Hair follicular keratinocyte (primary cell): Measurements from ENCODE around the gene FLCN. TPM values are rescaled to one million over a fixed set of nuclear protein-coding genes. Genes with fewer than 3 reads are reported as not detected.

Experiments
- total RNA-seq: library from RNA; depleted of rRNA; stranded (reverse); fragments of >200 nt; gene quantifications from 2 replicates; pipeline ENCODE4 v1.2.3, GENCODE V29; 2015

FLCN gene, protein sequence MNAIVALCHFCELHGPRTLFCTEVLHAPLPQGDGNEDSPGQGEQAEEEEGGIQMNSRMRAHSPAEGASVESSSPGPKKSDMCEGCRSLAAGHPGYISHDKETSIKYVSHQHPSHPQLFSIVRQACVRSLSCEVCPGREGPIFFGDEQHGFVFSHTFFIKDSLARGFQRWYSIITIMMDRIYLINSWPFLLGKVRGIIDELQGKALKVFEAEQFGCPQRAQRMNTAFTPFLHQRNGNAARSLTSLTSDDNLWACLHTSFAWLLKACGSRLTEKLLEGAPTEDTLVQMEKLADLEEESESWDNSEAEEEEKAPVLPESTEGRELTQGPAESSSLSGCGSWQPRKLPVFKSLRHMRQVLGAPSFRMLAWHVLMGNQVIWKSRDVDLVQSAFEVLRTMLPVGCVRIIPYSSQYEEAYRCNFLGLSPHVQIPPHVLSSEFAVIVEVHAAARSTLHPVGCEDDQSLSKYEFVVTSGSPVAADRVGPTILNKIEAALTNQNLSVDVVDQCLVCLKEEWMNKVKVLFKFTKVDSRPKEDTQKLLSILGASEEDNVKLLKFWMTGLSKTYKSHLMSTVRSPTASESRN
- 12.7 and 12.8 TPM in 2 replicates for total RNA-seq

DNA sequence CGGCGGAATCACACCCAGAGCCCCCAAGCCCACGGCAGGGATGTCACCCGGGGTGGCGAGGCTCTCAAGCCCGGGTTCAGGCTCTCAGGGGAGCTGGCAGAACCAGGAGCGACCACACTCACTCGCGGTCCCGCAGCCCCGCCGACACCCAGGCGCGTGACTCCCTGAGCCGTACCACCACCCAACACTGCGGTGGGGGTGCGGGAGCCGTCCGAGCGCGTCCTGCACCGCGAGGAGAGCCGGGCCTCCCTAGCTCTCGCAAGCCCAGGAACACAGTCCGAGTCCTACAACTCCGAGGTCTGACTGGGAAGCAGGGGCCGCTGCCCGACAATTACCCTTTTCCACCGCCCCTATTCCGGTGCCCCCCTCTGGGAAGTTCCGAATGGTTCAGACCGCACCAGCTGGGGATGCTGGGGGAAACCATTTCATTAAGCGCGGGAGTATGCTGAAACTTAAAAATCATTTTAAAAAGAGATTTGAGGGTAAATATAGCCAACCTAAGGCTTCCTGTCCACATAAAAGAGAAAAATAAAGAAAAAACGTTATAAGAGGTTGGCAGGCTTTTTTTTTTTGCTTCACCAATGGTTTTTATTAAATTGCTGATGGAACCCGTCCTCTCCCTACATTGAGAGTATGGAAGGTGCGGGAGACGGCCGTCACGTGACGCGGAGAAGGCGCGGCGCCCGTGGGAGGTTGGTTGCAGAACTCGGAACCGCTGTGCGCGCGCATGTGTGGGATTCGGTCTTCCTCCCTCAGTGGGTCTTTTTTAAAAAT, at the start of gene FLCN:
Gene FLCN (minus strand): TSS at position 143 of the 774 bp plus-strand sequence. CDS start 9,031 bp downstream, outside the sequence.

DNA sequence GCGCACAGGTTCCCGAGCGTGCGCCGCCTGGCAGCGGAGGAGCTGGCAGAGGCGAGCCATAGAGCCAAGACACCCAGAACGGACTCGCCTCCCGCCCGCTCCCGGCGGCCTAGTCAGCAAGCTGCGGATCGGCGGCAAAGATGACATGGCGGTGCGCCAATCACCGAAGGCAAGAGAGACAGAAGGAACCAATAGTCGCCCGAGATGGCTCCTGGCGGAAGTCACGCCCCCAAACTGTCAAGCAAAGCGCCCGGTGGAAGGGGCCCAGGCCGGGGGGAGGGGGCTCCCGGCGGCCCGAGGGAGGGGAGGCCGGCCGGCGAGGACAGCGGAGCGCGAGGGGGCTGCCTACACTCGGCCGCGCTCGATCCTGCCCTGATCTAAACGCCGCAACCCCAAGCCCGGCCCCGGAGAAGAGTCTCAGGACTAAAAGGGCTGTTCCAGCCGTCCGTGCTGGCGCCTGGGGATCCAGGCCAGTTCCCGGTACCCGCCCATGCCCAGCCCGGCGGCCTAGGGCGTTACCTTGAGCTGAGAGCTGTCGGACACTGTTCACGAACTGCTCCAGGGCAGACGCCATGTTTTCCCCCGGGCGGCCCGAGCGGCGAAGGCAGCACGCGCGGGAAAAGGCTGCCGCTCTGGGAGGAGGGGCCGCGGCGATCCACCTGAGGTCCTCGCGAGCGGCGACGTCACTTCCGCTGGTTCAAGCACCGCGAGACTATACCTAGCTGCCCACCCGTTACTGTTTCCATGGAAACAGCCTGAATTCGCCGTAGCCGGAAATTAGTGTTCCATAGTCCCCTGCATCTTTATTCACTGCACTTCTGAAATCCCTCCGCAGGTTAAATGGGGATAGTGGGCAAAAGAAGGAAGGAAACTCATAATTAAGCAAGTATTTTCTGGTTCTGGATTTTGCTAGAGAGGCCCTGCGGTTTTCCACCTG, 43.9 kb upstream of the FLCN start, which contains the start of gene COPS3:
Gene COPS3 (minus strand): TSS at position 634 of the 937 bp plus-strand sequence. CDS start 60 bp downstream, at position 574.

DNA sequence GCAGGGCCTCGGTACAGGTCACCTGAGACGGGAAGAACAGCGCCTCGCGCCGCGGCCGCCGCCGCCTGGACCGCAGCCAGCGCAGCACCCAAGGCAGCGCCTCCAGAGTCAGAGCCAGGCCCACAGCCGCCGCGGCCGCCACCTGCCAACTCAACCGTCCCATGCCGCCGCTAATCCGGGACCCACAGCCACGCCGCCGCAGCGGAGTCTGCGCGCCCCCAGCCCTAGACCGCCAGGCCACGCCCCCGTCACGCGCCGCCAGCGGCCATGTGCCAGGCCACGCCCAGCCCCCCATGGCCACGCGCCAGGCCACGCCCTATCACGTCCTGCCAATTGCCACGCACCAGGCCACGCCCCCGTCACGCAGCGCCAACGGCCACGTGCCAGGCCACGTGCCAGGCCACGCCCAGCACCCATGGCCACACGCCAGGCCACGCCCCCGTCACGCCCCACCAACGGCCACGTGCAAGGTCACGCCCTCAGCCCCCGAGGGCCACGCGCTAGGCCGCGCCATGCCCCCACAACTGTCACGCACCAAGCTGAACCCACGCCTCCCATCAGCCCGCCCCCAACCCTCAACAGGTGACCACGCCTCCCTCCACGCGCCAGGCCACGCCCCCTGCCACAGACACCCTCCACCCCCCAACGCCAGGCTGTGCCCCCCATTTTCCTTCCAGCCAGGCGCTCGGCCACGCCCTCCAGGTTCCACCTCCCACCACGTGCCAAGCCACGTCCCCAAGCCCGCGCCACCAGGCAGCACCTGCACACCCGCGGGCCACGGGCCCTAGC, 30.6 kb downstream of the FLCN start, which contains the start of gene PLD6:
Gene PLD6 (minus strand): TSS at position 210 of the 789 bp plus-strand sequence. CDS start 47 bp downstream, at position 163.

Other genes starting within 250 kb of the FLCN start
- gene MPRIP, start 194.7 kb downstream of the FLCN start, total RNA-seq, result 107 and 118 TPM in 2 replicates
- 0.78 and 2.1 TPM in 2 replicates for gene PLD6, start 30.8 kb downstream of the FLCN start, total RNA-seq
- 65.8 and 118 TPM in 2 replicates for gene COPS3, start 44.1 kb upstream of the FLCN start, total RNA-seq
- gene NT5M, start 66.2 kb upstream of the FLCN start, total RNA-seq, result 1.3 and 3.0 TPM in 2 replicates
- 9.4 and 13.9 TPM in 2 replicates for gene MED9, start 239.8 kb upstream of the FLCN start, total RNA-seq